OCI-LY1 (cell line): Measurements from ENCODE around the gene PWWP3B.

ENCODE experiments used
- CTCF ChIP-seq: fragments of 200-600 bp; sonication (generic), shearing (Covaris generic); IDR thresholded peaks from 2 replicates; pipeline ENCODE4 v1.5.1; 2017; ENCODE audit warnings: mild to moderate bottlenecking, antibody characterized with exemption, low read length, moderate library complexity, mixed read lengths
- EZH2 ChIP-seq: fragments of 200-600 bp; sonication (generic), shearing (Covaris generic); IDR thresholded peaks from 2 replicates; pipeline ENCODE4 v1.8.0; 2017; ENCODE audit warnings: borderline replicate concordance, mixed run types, mild to moderate bottlenecking, antibody characterized with exemption, low read length, moderate library complexity, mixed read lengths

- no peak for TF ChIP-seq CTCF
- TF ChIP-seq EZH2: no peak
Observed at GRCh38 chrX:106139048-106139447, 29.1 kb upstream of the PWWP3B start.
